Measurements from ENCODE around the gene MED10. TPM values are rescaled to one million over a fixed set of nuclear protein-coding genes. Genes with fewer than 3 reads are reported as not detected.

Gene MED10, protein sequence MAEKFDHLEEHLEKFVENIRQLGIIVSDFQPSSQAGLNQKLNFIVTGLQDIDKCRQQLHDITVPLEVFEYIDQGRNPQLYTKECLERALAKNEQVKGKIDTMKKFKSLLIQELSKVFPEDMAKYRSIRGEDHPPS
- total RNA-seq (2014; rRNA removed; shearing (Covaris generic)), result 25.4 and 34.6 TPM in 2 replicates

DNA sequence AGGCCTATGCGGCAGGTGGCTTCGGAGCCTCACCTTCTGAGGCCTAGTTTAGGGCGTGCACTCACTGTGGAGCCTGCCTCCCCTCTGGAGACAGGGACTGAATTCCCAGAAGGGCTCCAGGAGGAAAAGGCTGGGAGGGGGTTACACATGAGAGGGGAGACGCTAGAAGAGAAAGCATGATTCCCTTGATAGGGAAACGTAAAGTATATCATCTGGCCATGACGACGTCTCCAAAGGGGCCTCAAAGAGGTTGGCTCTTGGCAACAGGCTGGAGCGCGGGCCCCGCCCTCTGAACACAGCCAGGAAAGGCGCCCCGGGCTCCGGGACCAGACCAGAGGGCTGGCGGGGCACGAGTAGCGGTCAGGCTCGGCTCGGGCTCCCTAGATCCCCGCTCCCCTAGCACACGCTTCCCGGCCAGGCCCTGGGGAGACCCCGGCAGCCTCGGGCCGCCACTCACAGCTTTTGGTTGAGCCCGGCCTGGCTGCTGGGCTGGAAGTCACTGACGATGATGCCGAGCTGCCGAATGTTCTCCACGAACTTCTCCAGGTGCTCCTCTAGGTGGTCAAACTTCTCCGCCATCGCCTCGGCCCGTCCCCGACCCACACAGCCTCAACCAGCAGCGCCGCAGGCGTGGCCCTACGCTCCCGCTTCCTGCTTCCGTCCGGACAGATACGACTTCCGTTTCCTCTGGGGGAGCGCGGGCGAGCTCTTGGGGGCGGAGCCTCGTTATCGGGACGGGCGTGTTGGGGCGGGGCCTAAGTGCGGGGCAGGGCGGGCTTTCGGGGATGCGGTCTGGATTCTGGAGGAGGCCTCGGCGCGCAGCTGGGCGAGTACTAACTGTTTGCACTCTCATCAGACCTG is at the start of gene MED10:
Gene MED10 (minus strand): TSS at position 643 of the 861 bp plus-strand sequence. CDS start 64 bp downstream, at position 579.
- in situ Hi-C loops (cut with HindIII; ENCODE audit: low sequenced_read_pairs), result no loop called here
- DNase-seq (ENCODE audit: low spot score), result peak; percentile 92

DNA sequence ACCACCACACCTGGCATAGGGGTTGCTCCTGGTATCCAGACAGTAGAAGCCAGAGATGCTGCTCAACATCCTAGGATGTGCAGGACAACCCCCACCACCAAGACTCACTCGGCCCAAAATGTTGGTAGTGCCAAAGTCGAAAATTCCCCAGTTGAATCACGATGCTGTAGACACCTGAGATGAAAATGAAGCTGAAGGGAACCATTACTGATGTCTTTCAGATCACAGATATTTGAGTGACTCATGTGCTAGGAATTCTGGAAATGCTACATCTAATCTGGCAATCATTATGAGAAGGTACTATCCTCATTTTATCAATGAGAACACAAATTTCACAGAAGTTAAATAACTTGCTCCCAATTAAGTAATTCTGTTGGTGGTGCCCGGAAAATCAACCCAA is 49.3 kb upstream of the MED10 start:
- no peak for DNase-seq (ENCODE audit: low spot score)
- in situ Hi-C loops (cut with HindIII; ENCODE audit: low sequenced_read_pairs), result no loop called here

DNA sequence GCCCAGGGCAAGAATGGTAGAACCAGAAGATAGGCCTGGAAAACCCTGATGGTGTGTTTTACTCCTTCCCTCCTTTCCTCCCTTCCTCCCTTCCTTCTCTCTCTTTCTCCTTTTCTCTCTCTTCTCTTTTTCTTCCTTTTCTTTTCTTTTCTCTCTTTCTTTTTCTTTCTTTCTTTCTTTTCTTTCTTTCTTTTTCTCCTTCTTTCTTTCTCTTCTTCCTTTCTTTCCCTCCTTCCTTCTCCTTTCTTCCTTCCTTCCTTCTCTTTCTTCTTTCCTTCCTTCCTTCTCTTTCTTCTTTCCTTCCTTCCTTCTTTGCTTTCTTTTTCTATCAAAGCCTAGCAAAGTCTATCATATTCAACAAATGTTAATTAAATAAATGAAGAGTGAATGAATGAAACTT is 46.4 kb upstream of the MED10 start:
- DNase-seq (ENCODE audit: low spot score), result no peak
- in situ Hi-C loops (cut with HindIII; ENCODE audit: low sequenced_read_pairs), result no loop called here

DNA sequence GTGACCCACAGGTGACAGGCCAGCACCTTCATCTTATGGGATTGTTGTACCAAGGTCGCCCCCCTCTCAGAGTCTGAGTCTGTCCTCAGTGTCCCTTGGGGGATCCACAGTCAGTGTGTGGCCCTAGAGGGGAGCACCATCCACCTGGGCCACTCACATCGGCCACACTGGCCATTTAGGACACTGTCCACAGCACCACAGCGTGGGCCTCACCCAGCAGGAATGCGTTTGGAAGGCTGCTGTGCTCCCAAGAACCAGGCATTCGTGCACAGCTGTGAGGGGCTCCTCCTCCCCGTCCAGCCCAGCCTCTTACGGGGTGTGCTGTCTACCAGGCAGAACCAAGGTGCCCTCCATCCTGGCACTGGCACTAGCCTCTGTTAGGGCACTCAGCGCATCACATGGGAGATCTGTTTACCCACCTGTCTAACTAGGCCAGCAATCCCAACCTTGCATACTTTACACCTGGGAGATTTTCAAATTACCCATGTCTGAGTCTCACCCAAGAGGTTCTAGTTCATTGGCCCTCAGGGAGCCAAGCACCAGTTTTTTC is 45.8 kb upstream of the MED10 start:
- in situ Hi-C loops (cut with HindIII; ENCODE audit: low sequenced_read_pairs), result no loop called here
- DNase-seq (ENCODE audit: low spot score), result no peak

- no peak for DNase-seq (ENCODE audit: low spot score)
- in situ Hi-C loops (cut with HindIII; ENCODE audit: low sequenced_read_pairs), result no loop called here
These were observed 45.2 kb upstream of the MED10 start for GRCh38 chr5:6423327-6424109.

DNA sequence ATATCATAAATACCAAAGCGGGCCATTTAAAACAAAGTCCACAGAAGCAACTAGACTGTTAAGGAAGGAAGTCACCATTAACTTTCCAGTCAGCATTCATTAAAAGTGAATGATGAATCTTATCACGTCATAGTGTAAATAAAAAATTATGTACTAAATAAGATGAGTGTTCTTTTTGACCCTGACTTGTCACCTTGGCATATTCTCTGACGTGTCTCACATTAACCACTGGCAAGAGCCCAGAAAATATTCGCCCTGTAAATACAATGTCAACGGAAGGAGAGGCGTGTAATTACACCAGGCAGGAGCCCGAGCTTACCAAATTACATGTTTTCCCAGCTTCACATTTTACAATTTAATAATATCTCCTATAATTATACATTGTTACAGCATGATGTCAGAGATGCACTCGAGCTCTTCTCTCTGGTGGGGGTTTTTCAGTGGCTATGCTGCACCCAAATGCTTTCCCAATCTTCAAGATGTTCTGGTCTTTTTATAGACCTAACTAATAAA is 41.0 kb upstream of the MED10 start:
- in situ Hi-C loops (cut with HindIII; ENCODE audit: low sequenced_read_pairs), result no loop called here
- DNase-seq (ENCODE audit: low spot score), result no peak

- no peak for DNase-seq (ENCODE audit: low spot score)
- in situ Hi-C loops (cut with HindIII; ENCODE audit: low sequenced_read_pairs), result no loop called here
These were observed 40.4 kb upstream of the MED10 start for GRCh38 chr5:6418679-6419276.

DNA sequence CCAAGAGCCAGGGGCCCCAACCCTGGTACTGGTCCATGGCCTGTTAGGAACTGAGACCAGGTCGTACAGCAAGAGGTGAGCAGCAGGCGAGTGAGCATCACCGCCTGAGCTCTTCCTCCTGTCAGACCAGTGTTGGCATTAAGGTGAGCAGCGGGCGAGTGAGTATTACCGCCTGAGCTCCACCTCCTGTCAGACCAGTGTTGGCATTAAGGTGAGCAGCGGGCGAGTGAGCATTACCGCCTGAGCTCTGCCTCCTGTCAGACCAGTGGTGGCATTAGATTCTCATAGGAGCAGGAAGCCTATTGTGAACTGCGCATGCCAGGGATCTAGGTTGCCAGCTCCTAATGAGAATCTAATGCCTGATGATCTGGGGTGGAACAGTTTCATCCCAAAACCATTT is 39.3 kb upstream of the MED10 start:
- in situ Hi-C loops (cut with HindIII; ENCODE audit: low sequenced_read_pairs), result no loop called here
- DNase-seq (ENCODE audit: low spot score), result no peak

DNA sequence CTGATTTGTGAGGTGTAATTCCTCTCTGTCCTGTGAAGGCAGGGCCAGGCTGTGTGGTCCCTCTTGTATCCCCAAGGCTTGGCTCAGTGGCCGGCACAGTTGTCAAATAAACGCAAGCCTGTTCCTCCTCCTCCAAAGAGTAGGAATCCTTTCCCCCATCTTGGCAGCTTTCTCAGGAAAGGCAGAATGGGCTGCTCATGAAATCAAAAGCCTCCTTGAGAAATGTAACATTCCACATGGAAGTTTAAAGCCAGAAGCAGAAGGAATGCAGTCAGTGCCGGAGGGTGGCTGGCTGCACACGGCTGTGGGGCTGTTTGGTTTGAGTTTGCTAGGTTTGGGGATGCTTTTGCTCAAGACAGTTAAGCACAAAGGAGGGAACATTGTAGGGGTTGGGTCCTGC is 34.5 kb upstream of the MED10 start:
- no peak for DNase-seq (ENCODE audit: low spot score)
- in situ Hi-C loops (cut with HindIII; ENCODE audit: low sequenced_read_pairs), result no loop called here

- in situ Hi-C loops (cut with HindIII; ENCODE audit: low sequenced_read_pairs), result no loop called here
- no peak for DNase-seq (ENCODE audit: low spot score)
These were observed 32.8 kb upstream of the MED10 start for GRCh38 chr5:6411141-6411540.

GRCh38 chr5:6410421-6410820 is 32.1 kb upstream of the MED10 start:
- no peak for DNase-seq (ENCODE audit: low spot score)
- in situ Hi-C loops (cut with HindIII; ENCODE audit: low sequenced_read_pairs), result no loop called here

- in situ Hi-C loops (cut with HindIII; ENCODE audit: low sequenced_read_pairs), result no loop called here
- DNase-seq (ENCODE audit: low spot score), result no peak
These were observed 30.5 kb upstream of the MED10 start for GRCh38 chr5:6408627-6409446.

DNA sequence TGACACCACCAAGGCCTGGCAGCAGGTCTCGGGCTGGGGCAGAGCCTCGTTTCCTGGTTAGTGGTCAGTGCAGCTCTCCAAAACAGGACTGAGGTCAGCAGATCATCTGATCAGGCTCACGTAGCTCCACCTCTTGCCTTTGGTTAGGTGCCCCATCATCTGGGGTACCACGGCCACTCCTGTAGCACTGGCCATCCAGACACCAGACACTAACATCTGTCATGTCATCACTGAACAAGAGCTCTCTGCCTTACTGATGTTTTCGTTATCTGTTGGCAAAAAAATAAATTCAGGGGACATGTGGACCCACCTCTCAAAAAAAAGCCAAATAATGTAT is 29.9 kb upstream of the MED10 start:
- no peak for DNase-seq (ENCODE audit: low spot score)
- in situ Hi-C loops (cut with HindIII; ENCODE audit: low sequenced_read_pairs), result no loop called here

DNA sequence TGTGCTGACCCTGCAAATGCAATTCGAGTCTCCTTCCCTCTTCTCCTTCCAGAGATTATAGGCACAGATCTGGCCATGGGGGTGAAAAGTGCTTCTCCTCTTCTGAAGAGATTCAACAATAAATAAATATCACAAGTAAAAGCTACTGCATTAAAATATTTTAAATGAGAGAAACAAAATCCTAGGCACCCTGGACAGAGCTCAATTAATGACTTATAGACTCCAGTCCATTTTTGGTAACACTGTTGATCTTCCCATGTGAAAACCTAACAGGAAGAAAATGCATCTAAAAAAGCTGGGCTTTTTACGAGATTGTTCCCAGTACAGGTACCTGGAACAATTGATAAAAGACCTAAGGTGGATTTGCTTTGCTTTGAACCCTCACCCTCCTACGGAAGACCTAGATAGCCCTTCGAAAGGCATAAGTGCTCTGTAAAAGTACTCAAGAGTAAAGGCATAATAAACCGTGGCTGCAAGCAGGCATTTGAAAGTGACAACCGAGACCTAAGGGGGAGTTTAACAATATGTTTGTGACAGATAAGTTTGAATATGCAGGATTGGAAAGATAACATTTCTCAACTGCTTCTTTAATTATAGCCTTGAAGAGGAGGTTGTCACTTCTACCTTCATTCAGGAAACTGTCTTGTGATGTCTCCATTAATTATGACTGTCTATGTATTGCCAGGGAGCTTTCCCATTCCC is 29.4 kb upstream of the MED10 start:
- DNase-seq (ENCODE audit: low spot score), result no peak

DNA sequence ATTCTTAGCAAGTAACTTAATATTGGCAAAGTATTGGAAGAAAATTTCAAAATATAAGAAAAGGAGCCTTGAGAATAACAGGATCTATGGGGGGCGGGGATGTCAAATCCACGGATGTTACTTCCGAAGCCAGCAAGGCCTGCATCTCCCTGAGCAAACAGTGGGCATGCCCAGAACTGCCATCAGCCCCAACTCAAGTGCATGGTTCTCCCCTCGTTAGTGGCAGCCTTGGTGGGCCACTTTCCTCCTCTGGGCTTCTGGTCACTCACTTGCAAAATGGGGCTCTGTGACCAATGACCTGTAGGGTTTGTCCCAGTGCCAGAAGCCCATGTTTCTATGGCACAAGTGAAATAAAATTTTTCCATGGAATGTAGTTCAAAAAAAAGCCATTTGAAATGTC is 27.2 kb upstream of the MED10 start:
- in situ Hi-C loops (cut with HindIII; ENCODE audit: low sequenced_read_pairs), result no loop called here

More for the DNA sequence above, 29.4 kb upstream of the MED10 start:
- in situ Hi-C loops (cut with HindIII; ENCODE audit: low sequenced_read_pairs), result no loop called here

DNA sequence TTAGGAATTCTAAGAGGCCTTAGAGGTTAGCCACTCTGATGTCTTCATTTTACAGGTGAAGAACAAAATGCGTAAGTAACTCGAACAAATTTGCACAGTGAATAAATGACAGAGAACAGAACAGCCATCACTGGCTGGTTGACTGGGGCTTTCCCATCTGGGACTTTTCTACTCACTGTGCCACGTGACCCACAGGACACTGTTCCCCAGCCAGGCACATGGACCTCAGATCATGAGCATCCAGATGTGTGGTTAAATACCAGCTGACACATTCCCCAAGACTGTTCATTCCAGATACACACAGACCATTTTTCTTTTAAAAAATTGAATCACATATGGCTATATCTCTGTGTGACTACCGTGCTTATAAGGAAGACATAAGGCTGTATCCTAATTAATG is 25.8 kb upstream of the MED10 start:
- no peak for DNase-seq (ENCODE audit: low spot score)
- in situ Hi-C loops (cut with HindIII; ENCODE audit: low sequenced_read_pairs), result no loop called here

More for the DNA sequence above, 27.2 kb upstream of the MED10 start:
- DNase-seq (ENCODE audit: low spot score), result no peak

DNA sequence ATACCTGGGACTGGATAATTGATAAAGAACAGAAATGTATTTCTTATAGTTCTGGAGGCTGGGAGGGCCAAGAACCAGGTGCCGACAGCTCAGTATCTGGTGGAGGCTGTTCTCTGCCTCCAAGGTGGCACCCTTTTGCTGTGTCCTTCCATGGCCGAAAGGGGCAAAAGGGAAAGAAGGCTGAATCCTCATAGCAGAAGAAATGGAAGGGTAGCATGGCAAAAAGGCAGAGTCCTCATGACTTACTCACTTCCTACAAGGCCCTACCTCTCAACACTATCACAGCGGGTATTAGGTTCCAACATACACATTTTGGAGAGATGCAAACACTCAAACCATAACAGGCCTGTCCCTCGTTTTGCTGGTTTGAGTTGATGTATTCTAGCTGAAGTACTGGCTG is 25.1 kb upstream of the MED10 start:
- DNase-seq (ENCODE audit: low spot score), result no peak
- in situ Hi-C loops (cut with HindIII; ENCODE audit: low sequenced_read_pairs), result no loop called here

DNA sequence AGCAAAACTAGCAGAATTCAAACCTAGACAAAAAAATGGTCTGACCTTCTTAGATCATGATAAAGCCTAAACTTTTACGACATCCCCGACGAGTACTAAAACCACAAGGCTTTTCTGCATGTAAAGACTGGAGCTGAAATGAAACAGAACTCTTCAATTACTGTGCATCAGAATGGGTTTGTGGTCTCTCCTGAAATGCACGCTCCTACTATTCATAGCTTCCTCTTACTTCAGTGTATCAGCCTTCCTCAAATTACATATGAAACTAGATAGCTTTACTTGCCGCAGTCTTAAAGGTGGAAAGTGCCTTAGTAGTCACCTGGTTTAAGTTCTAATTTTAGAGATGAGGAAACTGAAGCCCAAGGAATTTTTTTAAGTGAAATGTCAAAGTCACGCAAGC is 24.6 kb upstream of the MED10 start:
- in situ Hi-C loops (cut with HindIII; ENCODE audit: low sequenced_read_pairs), result no loop called here
- no peak for DNase-seq (ENCODE audit: low spot score)

Data from G401 (cell line).